PC-9 (cell line): ENCODE results near the gene HSD17B11.

Experiments
- CTCF ChIP-seq: fragments of 200-600 bp; sonication (generic); conservative IDR thresholded peaks from 2 replicates; pipeline ENCODE4 v1.6.1; 2017; ENCODE audit warnings: mixed run types, antibody characterized with exemption, mild to moderate bottlenecking, moderate library complexity
- EZH2 ChIP-seq: fragments of 200-600 bp; sonication (generic); IDR thresholded peaks from 2 replicates; pipeline ENCODE4 v1.8.0; 2017; ENCODE audit warnings: antibody characterized with exemption, low read depth

GRCh38 chr4:87392183-87392582 is 1.2 kb upstream of the HSD17B11 start:
- no peak for TF ChIP-seq CTCF
- no peak for TF ChIP-seq EZH2
